ENCODE data around the gene ZBTB40.
A peak's percentile ranks its signal among the peaks of the same experiment; 100 is the strongest.

ZBTB40 gene

DNA sequence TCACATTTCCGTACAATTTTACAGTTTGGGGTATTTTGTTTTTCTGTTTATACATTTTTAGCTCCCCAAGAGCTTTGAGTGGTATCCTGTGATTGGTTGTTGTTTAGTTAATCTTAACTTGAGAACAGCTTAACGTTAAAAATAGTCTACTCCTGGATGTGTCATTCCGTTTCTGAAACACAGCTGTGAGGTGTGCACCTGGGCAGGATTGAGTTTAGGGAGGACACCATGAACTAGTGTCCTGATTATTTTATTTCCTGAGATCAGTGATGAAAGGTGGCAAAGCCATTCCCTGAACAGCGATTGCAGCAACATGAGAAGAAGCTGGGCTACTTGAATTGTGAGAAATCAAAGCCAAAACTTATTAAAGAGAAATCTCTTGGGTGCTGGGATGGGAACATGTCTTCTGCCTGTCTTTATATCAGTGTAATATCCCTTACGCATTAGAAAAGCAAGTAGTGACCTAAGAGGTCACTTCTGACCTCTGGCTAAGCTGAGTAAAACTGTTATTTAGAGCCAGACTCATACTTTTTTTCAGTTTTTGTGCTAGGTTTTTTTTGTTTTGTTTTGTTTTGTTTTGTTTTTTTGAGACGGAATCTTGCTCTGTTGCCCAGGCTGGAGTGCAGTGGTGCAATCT lies 43.4 kb downstream of the ZBTB40 start:
- peak overlapping the region; percentile 63 for H3K9ac ChIP-seq (ENCODE audit: low read length)
- H3K9me3 ChIP-seq (replicated peaks; ENCODE audit: insufficient read depth, low read length) = no peaks in the 10 kb centered on the region
- H3K9me2 ChIP-seq (replicated peaks; ENCODE audit: insufficient read depth, low read length) = no peaks in the 10 kb centered on the region
- peak overlapping the region; percentile 79 for H3K4me2 ChIP-seq (ENCODE audit: low read depth, low read length)
- peak overlapping the region; percentile 32; the same call in 1 of the 2 replicates for H2AFZ ChIP-seq (ENCODE audit: low read length)
- peak; percentile 55 for DNase-seq
- peaks cover 29% of the 10 kb centered on the region for H3K79me2 ChIP-seq (ENCODE audit: low read length)
- TF ChIP-seq EZH2phosphoT487 (IDR thresholded peaks at IDR 0.05; ENCODE audit: low read length) (no peak), EZH2 (optimal IDR thresholded peaks at IDR 0.05; ENCODE audit: low read depth, low read length) (no peak)
- TF ChIP-seq, protein P1, sequence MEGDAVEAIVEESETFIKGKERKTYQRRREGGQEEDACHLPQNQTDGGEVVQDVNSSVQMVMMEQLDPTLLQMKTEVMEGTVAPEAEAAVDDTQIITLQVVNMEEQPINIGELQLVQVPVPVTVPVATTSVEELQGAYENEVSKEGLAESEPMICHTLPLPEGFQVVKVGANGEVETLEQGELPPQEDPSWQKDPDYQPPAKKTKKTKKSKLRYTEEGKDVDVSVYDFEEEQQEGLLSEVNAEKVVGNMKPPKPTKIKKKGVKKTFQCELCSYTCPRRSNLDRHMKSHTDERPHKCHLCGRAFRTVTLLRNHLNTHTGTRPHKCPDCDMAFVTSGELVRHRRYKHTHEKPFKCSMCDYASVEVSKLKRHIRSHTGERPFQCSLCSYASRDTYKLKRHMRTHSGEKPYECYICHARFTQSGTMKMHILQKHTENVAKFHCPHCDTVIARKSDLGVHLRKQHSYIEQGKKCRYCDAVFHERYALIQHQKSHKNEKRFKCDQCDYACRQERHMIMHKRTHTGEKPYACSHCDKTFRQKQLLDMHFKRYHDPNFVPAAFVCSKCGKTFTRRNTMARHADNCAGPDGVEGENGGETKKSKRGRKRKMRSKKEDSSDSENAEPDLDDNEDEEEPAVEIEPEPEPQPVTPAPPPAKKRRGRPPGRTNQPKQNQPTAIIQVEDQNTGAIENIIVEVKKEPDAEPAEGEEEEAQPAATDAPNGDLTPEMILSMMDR (IDR thresholded peaks at IDR 0.05; ENCODE audit: low read length) = no peak
- H4K20me1 ChIP-seq (ENCODE audit: insufficient read depth, low read length) = no peaks in the 10 kb centered on the region
- H3K27ac ChIP-seq (ENCODE audit: low read length) = peak overlapping the region; percentile 95
- peak overlapping the region; percentile 16 for H3K4me3 ChIP-seq (ENCODE audit: low read length)
- no peaks in the 10 kb centered on the region for H3K27me3 ChIP-seq (replicated peaks; ENCODE audit: insufficient read depth, low read length)
- peaks cover 37% of the 10 kb centered on the region for H3F3A ChIP-seq (ENCODE audit: insufficient read depth, low read length)
- H3K4me1 ChIP-seq (ENCODE audit: low read length) = peaks cover 65% of the 10 kb centered on the region
- no peaks in the 10 kb centered on the region for H3K36me3 ChIP-seq (replicated peaks; ENCODE audit: insufficient read depth, low read length)

GRCh38 chr1:22496536-22497160 lies 45.0 kb downstream of the ZBTB40 start:
- TF ChIP-seq, protein P1 (IDR thresholded peaks at IDR 0.05; ENCODE audit: low read length) = no peak
- TF ChIP-seq EZH2 (optimal IDR thresholded peaks at IDR 0.05; ENCODE audit: low read depth, low read length) (no peak), EZH2phosphoT487 (IDR thresholded peaks at IDR 0.05; ENCODE audit: low read length) (no peak)
- Histone ChIP-seq H3K9me3 (replicated peaks; ENCODE audit: insufficient read depth, low read length) (no peaks in the 10 kb centered on the region), H3K9ac (ENCODE audit: low read length) (no peak overlapping the region), H3K9me2 (replicated peaks; ENCODE audit: insufficient read depth, low read length) (no peaks in the 10 kb centered on the region), H4K20me1 (ENCODE audit: insufficient read depth, low read length) (no peaks in the 10 kb centered on the region), H3K79me2 (ENCODE audit: low read length) (peaks cover 29% of the 10 kb centered on the region), H2AFZ (ENCODE audit: low read length) (no peak overlapping the region), H3K4me1 (ENCODE audit: low read length) (peaks cover 68% of the 10 kb centered on the region), H3K27ac (ENCODE audit: low read length) (peak overlapping the region; percentile 95; the same call in 1 of the 2 replicates), H3K27me3 (replicated peaks; ENCODE audit: insufficient read depth, low read length) (no peaks in the 10 kb centered on the region), H3K36me3 (replicated peaks; ENCODE audit: insufficient read depth, low read length) (no peaks in the 10 kb centered on the region), H3F3A (ENCODE audit: insufficient read depth, low read length) (peaks cover 37% of the 10 kb centered on the region), H3K4me3 (ENCODE audit: low read length) (no peak overlapping the region), H3K4me2 (ENCODE audit: low read depth, low read length) (peak overlapping the region; percentile 9; the same call in 1 of the 2 replicates)
- DNase-seq = peak; percentile 67

- H3K9ac ChIP-seq (ENCODE audit: low read length) = no peak overlapping the region
- DNase-seq = no peak
- no peak overlapping the region for H3K4me3 ChIP-seq (ENCODE audit: low read length)
- no peak overlapping the region for H3K4me2 ChIP-seq (ENCODE audit: low read depth, low read length)
- peaks cover 26% of the 10 kb centered on the region for H3K79me2 ChIP-seq (ENCODE audit: low read length)
- no peaks in the 10 kb centered on the region for H3K36me3 ChIP-seq (replicated peaks; ENCODE audit: insufficient read depth, low read length)
- H3K9me2 ChIP-seq (replicated peaks; ENCODE audit: insufficient read depth, low read length) = no peaks in the 10 kb centered on the region
- H2AFZ ChIP-seq (ENCODE audit: low read length) = no peak overlapping the region
- H3K27me3 ChIP-seq (replicated peaks; ENCODE audit: insufficient read depth, low read length) = no peaks in the 10 kb centered on the region
- no peaks in the 10 kb centered on the region for H4K20me1 ChIP-seq (ENCODE audit: insufficient read depth, low read length)
- TF ChIP-seq, protein P1 (IDR thresholded peaks at IDR 0.05; ENCODE audit: low read length) = no peak
- no peak for TF ChIP-seq EZH2phosphoT487 (IDR thresholded peaks at IDR 0.05; ENCODE audit: low read length)
- no peak for TF ChIP-seq EZH2 (optimal IDR thresholded peaks at IDR 0.05; ENCODE audit: low read depth, low read length)
- no peaks in the 10 kb centered on the region for H3K9me3 ChIP-seq (replicated peaks; ENCODE audit: insufficient read depth, low read length)
- no peak overlapping the region for H3K27ac ChIP-seq (ENCODE audit: low read length)
- peaks cover 30% of the 10 kb centered on the region for H3F3A ChIP-seq (ENCODE audit: insufficient read depth, low read length)
- H3K4me1 ChIP-seq (ENCODE audit: low read length) = peaks cover 67% of the 10 kb centered on the region
These were observed 46.8 kb downstream of the ZBTB40 start for GRCh38 chr1:22498463-22498862.
